Mucosa of descending colon (tissue), 3 donors: ENCODE results near the gene NMUR1. TPM values are rescaled to one million over a fixed set of nuclear protein-coding genes. Genes with fewer than 3 reads are reported as not detected.

Experiments used
- ATAC-seq: fragments of 200-7000 bp; cut with Tn5 transposase; one replicate; pipeline ENCODE4 v1.9.1; 2020; ENCODE audit warnings: mild to moderate bottlenecking, moderate library complexity
- DNase-seq, 3 donors: peaks; one replicate each; pipeline ENCODE4 v3.0.0-alpha.2; 2020
- H3K36me3 ChIP-seq: fragments of 200-600 bp; one replicate; pipeline ENCODE4 v1.8.0; 2021; ENCODE audit warnings: low read depth, mild to moderate bottlenecking
- H3K4me1 ChIP-seq: fragments of 200-600 bp; one replicate; pipeline ENCODE4 v1.8.0; 2021; ENCODE audit warnings: low read depth, mild to moderate bottlenecking
- H3K4me3 ChIP-seq: fragments of 200-600 bp; one replicate; pipeline ENCODE4 v1.8.0; 2021; ENCODE audit warnings: mild to moderate bottlenecking
- H3K9me3 ChIP-seq: fragments of 200-600 bp; one replicate; pipeline ENCODE4 v1.8.0; 2021; ENCODE audit warnings: mild to moderate bottlenecking
- intact Hi-C, 2 donors: fragments of 100-400 bp; cut with DNase I in 1 of 2; cut with micrococcal nuclease in 1 of 2; formaldehyde crosslinking; loops; one replicate each; pipeline versions ENCODE4 v1.11.0 to v1.11.1; 2022; cut with DNase I, micrococcal nuclease
- total RNA-seq, 3 donors: library from RNA; stranded (reverse); fragmentation: NEBNext Ultra II Directional in 2 of 3; extraction: Animal tissue kit (Norgen Biotek cat#: 25700) in 2 of 3; gene quantifications; one replicate each; pipeline versions ENCODE4 v1.2.1 to v1.2.4, GENCODE V29; 2021 to 2023
- TF ChIP-seq, protein P1 (sequence below): fragments of 200-600 bp; IDR thresholded peaks from one replicate; pipeline ENCODE4 v1.8.0; 2022; ENCODE audit warnings: antibody characterized with exemption, mild to moderate bottlenecking
- donor health status: DM: no; HTN: no; CAD: no; lungs with moderate emphysema.
- donor health status: DM: no; HTN: no; CAD: no.
- donor health status: DM: no; HTN: yes; CAD: no.

The NMUR1 gene
- total RNA-seq, 3 donors from 2014 or later: 0.57 to 1.2 (median 0.87) TPM

DNA sequence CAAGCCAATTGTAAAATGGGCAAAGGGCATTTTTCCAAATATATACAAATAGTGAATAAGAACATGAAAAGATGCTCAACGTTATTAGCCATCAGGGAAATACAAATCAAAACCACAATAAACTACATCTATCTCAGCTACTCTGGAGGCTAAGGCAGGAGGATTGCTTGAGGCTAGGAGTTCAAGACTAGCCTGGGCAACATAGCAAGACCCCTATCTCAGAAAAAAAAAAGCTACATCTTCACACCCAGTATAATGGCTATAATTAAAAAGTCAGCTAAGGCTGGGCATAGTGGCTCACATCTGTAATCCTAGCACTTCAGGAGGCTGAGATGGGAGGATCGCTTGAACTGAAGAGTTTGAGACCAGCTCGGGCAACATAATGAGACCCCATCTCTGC, 53.3 kb downstream of the NMUR1 start:
- Histone ChIP-seq H3K4me3 (no peak overlapping the region), H3K9me3 (no peaks in the 10 kb centered on the region), H3K4me1 (no peaks in the 10 kb centered on the region), H3K36me3 (no peaks in the 10 kb centered on the region)
- no peak for ATAC-seq
- TF ChIP-seq, protein P1, sequence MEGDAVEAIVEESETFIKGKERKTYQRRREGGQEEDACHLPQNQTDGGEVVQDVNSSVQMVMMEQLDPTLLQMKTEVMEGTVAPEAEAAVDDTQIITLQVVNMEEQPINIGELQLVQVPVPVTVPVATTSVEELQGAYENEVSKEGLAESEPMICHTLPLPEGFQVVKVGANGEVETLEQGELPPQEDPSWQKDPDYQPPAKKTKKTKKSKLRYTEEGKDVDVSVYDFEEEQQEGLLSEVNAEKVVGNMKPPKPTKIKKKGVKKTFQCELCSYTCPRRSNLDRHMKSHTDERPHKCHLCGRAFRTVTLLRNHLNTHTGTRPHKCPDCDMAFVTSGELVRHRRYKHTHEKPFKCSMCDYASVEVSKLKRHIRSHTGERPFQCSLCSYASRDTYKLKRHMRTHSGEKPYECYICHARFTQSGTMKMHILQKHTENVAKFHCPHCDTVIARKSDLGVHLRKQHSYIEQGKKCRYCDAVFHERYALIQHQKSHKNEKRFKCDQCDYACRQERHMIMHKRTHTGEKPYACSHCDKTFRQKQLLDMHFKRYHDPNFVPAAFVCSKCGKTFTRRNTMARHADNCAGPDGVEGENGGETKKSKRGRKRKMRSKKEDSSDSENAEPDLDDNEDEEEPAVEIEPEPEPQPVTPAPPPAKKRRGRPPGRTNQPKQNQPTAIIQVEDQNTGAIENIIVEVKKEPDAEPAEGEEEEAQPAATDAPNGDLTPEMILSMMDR: no peak
- DNase-seq: no peak
- intact Hi-C loops: no loop called here

GRCh38 chr2:231475965-231476364, 54.3 kb downstream of the NMUR1 start:
- Histone ChIP-seq H3K4me1 (no peaks in the 10 kb centered on the region), H3K9me3 (no peaks in the 10 kb centered on the region), H3K36me3 (no peaks in the 10 kb centered on the region), H3K4me3 (no peak overlapping the region)
- no peak for DNase-seq
- TF ChIP-seq, protein P1: no peak
- intact Hi-C loops: no loop called here
- ATAC-seq: no peak

Other genes with a start within 250 kb of the NMUR1 start
- gene B3GNT7, start 134.7 kb downstream of the NMUR1 start, total RNA-seq: 100 to 1,000 TPM in 2 of 3 donors, 10 to 100 TPM in 1; 77.7 to 330 (median 149) TPM
- gene NCL, start 66.0 kb downstream of the NMUR1 start, total RNA-seq: 100 to 1,000 TPM; 239 to 369 (median 328) TPM
- not detected for gene TEX44, start 62.4 kb upstream of the NMUR1 start, total RNA-seq
- gene PTMA, start 178.1 kb upstream of the NMUR1 start, total RNA-seq: 1,000 to 10,000 TPM in 1 of 3 donors, 100 to 1,000 TPM in 2; 838 to 1,158 (median 963) TPM